Osteocyte (in vitro differentiated cells): ENCODE results near the gene CNKSR1. TPM values are rescaled to one million over a fixed set of nuclear protein-coding genes. Genes with fewer than 3 reads are reported as not detected.

Source experiments
- DNase-seq: peaks from one replicate; pipeline ENCODE4 v3.0.0; 2021; ENCODE audit warnings: mixed read lengths; ENCODE audit not compliant: unreplicated experiment; ENCODE audit errors: extremely low spot score
- H3K27ac Mint-ChIP-seq: one replicate; pipeline ENCODE4 v1.8.0; 2021; ENCODE audit warnings: mild to moderate bottlenecking, mixed read lengths; ENCODE audit not compliant: unreplicated experiment
- H3K27me3 Mint-ChIP-seq: one replicate; pipeline ENCODE4 v1.8.0; 2021; ENCODE audit warnings: mixed read lengths; ENCODE audit not compliant: unreplicated experiment
- H3K36me3 Mint-ChIP-seq: one replicate; pipeline ENCODE4 v1.8.0; 2021; ENCODE audit warnings: mixed read lengths; ENCODE audit not compliant: unreplicated experiment
- H3K4me1 Mint-ChIP-seq: one replicate; pipeline ENCODE4 v1.8.0; 2021; ENCODE audit warnings: mixed read lengths; ENCODE audit not compliant: unreplicated experiment
- H3K4me3 Mint-ChIP-seq: one replicate; pipeline ENCODE4 v1.8.0; 2021; ENCODE audit warnings: mild to moderate bottlenecking, moderate library complexity, mixed read lengths; ENCODE audit not compliant: unreplicated experiment
- H3K9me3 Mint-ChIP-seq: one replicate; pipeline ENCODE4 v1.8.0; 2021; ENCODE audit warnings: mixed read lengths; ENCODE audit not compliant: unreplicated experiment
- CTCF ChIP-seq: fragments of 200-600 bp; sonication (generic); IDR thresholded peaks from 2 replicates; pipeline ENCODE4 v1.5.0; 2021; ENCODE audit warnings: antibody characterized with exemption, mild to moderate bottlenecking, moderate library complexity
- total RNA-seq: library from RNA; stranded (reverse); gene quantifications from 2 replicates; pipeline ENCODE4 v1.2.1, GENCODE V29; 2021

Gene CNKSR1
- total RNA-seq, 1 donor from 2014 or later, result 1.1 TPM

- no peak for TF ChIP-seq CTCF
- Mint-ChIP-seq H3K36me3 (no peaks in the 10 kb centered on the region), H3K27me3 (peaks cover 24% of the 10 kb centered on the region), H3K4me3 (no peak overlapping the region), H3K4me1 (no peaks in the 10 kb centered on the region), H3K27ac (no peak overlapping the region), H3K9me3 (no peaks in the 10 kb centered on the region)
- DNase-seq, result no peak
These were observed 14.4 kb downstream of the CNKSR1 start for GRCh38 chr1:26191739-26192138.

GRCh38 chr1:26195805-26196204, 18.5 kb downstream of the CNKSR1 start:
- TF ChIP-seq CTCF, result no peak
- no peak overlapping the region for H3K27ac Mint-ChIP-seq
- peaks cover 41% of the 10 kb centered on the region for H3K27me3 Mint-ChIP-seq
- no peak overlapping the region for H3K4me3 Mint-ChIP-seq
- no peaks in the 10 kb centered on the region for H3K4me1 Mint-ChIP-seq
- no peak for DNase-seq
- H3K36me3 Mint-ChIP-seq, result no peaks in the 10 kb centered on the region
- no peaks in the 10 kb centered on the region for H3K9me3 Mint-ChIP-seq

- no peak for TF ChIP-seq CTCF
- Mint-ChIP-seq H3K36me3 (no peaks in the 10 kb centered on the region), H3K27ac (no peak overlapping the region), H3K4me3 (no peak overlapping the region), H3K9me3 (no peaks in the 10 kb centered on the region), H3K4me1 (no peaks in the 10 kb centered on the region), H3K27me3 (peaks cover 41% of the 10 kb centered on the region)
- no peak for DNase-seq
These were observed 20.0 kb downstream of the CNKSR1 start for GRCh38 chr1:26197301-26197700.

- no peaks in the 10 kb centered on the region for H3K9me3 Mint-ChIP-seq
- TF ChIP-seq CTCF, result no peak
- no peak for DNase-seq
- H3K4me1 Mint-ChIP-seq, result no peaks in the 10 kb centered on the region
- H3K27me3 Mint-ChIP-seq, result peaks cover 43% of the 10 kb centered on the region
- no peak overlapping the region for H3K27ac Mint-ChIP-seq
- H3K36me3 Mint-ChIP-seq, result no peaks in the 10 kb centered on the region
- no peak overlapping the region for H3K4me3 Mint-ChIP-seq
These were observed 20.5 kb downstream of the CNKSR1 start for GRCh38 chr1:26197813-26198212.

GRCh38 chr1:26200413-26200812, 23.1 kb downstream of the CNKSR1 start:
- Mint-ChIP-seq H3K27ac (no peak overlapping the region), H3K9me3 (no peaks in the 10 kb centered on the region), H3K36me3 (no peaks in the 10 kb centered on the region), H3K27me3 (peaks cover 43% of the 10 kb centered on the region), H3K4me1 (no peaks in the 10 kb centered on the region), H3K4me3 (no peak overlapping the region)
- DNase-seq, result no peak
- no peak for TF ChIP-seq CTCF
